Endothelial cell of umbilical vein (primary cell): ENCODE measurements around the gene MEF2A. TPM values are rescaled to one million over a fixed set of nuclear protein-coding genes. Genes with fewer than 3 reads are reported as not detected.
A peak's percentile ranks its signal among the peaks of the same experiment; 100 is the strongest.

Experiments used
- BruUV-seq: library from RNA; stranded (reverse); fragments of 400-500 nt; replicated peaks from 2 replicates; lab custom pipeline; 2021; lab: Mats Ljungman, UMichigan
- CTCF ChIA-PET: fragments of 300-600, 350-600 bp; sonication (Branson Sonifier 250); formaldehyde crosslinking; loops from one replicate; lab custom pipeline; 2021; ENCODE audit warnings: antibody characterized with exemption, inconsistent platforms; lab: Charles Lee
- POLR2A ChIA-PET: fragments of 300-600, 350-600 bp; sonication (Branson Sonifier 250); formaldehyde crosslinking; loops from one replicate; lab custom pipeline; 2021; ENCODE audit warnings: antibody characterized with exemption, inconsistent platforms; lab: Charles Lee
- DNase-seq: peaks from one replicate; pipeline ENCODE4 v3.0.0-alpha.2; 2011; ENCODE audit warnings: low read depth, low spot score
- FAIRE-seq: peaks from 2 replicates; lab custom pipeline; 2011; peaks lifted over from hg19 to GRCh38; lab: Jason Lieb, UNC
- H2AFZ ChIP-seq: 2 replicates; pipeline ENCODE4 v1.6.0; 2012; ENCODE audit warnings: low read depth, low read length, control low read depth, inconsistent platforms
- H3K27ac ChIP-seq: 2 replicates; pipeline ENCODE4 v1.5.1; 2011; ENCODE audit warnings: low read depth, mild to moderate bottlenecking, control low read depth, low read length, moderate library complexity; ENCODE audit not compliant: insufficient read depth
- H3K27me3 ChIP-seq, 2 experiments: 2 replicates each; pipeline versions ENCODE4 v1.6.0 to v1.6.1; 2011; ENCODE audit warnings: low read length in 2 of 2, mixed read lengths in 1 of 2; ENCODE audit not compliant: control insufficient read depth in 2 of 2, insufficient read depth in 2 of 2
- H3K36me3 ChIP-seq, 2 experiments: 2 replicates in 1 of 2; 3 replicates in 1 of 2; pipeline ENCODE4 v1.5.1; 2011; ENCODE audit warnings: low read length in 2 of 2, mild to moderate bottlenecking in 1 of 2, moderate library complexity in 1 of 2; ENCODE audit not compliant: control insufficient read depth in 2 of 2, insufficient read depth in 2 of 2; ENCODE audit errors: extremely low read depth in 1 of 2
- H3K4me1 ChIP-seq: 3 replicates; pipeline ENCODE4 v1.5.1; 2011; ENCODE audit warnings: mild to moderate bottlenecking, low read length; ENCODE audit not compliant: control insufficient read depth, insufficient read depth; ENCODE audit errors: extremely low read depth
- H3K4me2 ChIP-seq: 2 replicates; pipeline ENCODE4 v1.6.1; 2011; ENCODE audit warnings: low read length, control low read depth, mixed read lengths; ENCODE audit not compliant: insufficient read depth
- H3K4me3 ChIP-seq, 3 experiments: fragments of 200-600 bp in 1 of 3; sonication (generic), shearing (Covaris generic) in 1 of 3; replicated peaks in 1 of 3; 2 replicates each; pipeline ENCODE4 v1.5.1; 2011 to 2016; ENCODE audit warnings: control low read depth in 3 of 3, low read length in 3 of 3, mild to moderate bottlenecking in 2 of 3, inconsistent platforms in 1 of 3, low read depth in 1 of 3, moderate library complexity in 1 of 3; ENCODE audit not compliant: insufficient read depth in 1 of 3
- H3K79me2 ChIP-seq: 2 replicates; pipeline ENCODE4 v1.6.0; 2012; ENCODE audit warnings: low read length, inconsistent platforms; ENCODE audit not compliant: control insufficient read depth, insufficient read depth
- H3K9ac ChIP-seq: replicated peaks from 2 replicates; pipeline ENCODE3; 2011; ENCODE audit warnings: low read length, control low read depth; ENCODE audit not compliant: insufficient read depth; ENCODE audit errors: extremely low read depth
- H3K9me1 ChIP-seq: replicated peaks from 3 replicates; pipeline ENCODE4 v1.6.0; 2011; ENCODE audit warnings: mild to moderate bottlenecking, low read length; ENCODE audit not compliant: control insufficient read depth, insufficient read depth; ENCODE audit errors: extremely low read depth
- H3K9me3 ChIP-seq: replicated peaks from 2 replicates; pipeline ENCODE4 v1.5.1; 2012; ENCODE audit warnings: low read length, inconsistent platforms; ENCODE audit not compliant: control insufficient read depth, insufficient read depth
- H4K20me1 ChIP-seq: replicated peaks from 2 replicates; pipeline ENCODE3; 2011; ENCODE audit warnings: mild to moderate bottlenecking, low read length; ENCODE audit not compliant: control insufficient read depth, insufficient read depth; ENCODE audit errors: extremely low read depth
- CTCF ChIP-seq, 2 donors: IDR thresholded peaks; 1 replicate in 1 of 2; 2 replicates in 1 of 2; pipeline ENCODE4 v1.5.1; 2011; ENCODE audit warnings: low read length in 2 of 2, mild to moderate bottlenecking in 2 of 2, moderate library complexity in 2 of 2, control low read depth in 1 of 2, inconsistent platforms in 1 of 2, low read depth in 1 of 2; ENCODE audit not compliant: insufficient read depth in 1 of 2; ENCODE audit errors: extremely low read depth in 1 of 2
- EZH2 ChIP-seq: IDR thresholded peaks from 2 replicates; pipeline ENCODE4 v1.6.1; 2012; ENCODE audit warnings: borderline replicate concordance, low read depth, mild to moderate bottlenecking, moderate library complexity, low read length, inconsistent platforms; ENCODE audit not compliant: severe bottlenecking
- FOS ChIP-seq: IDR thresholded peaks from 2 replicates; pipeline ENCODE4 v1.6.1; 2011; ENCODE audit warnings: mild to moderate bottlenecking, low read length, moderate library complexity, borderline replicate concordance; ENCODE audit not compliant: insufficient read depth
- GATA2 ChIP-seq: IDR thresholded peaks from 2 replicates; pipeline ENCODE4 v1.7.0; 2011; ENCODE audit warnings: low read depth, mild to moderate bottlenecking, moderate library complexity, mixed read lengths, low read length; ENCODE audit not compliant: insufficient read length, insufficient read depth
- JUN ChIP-seq: IDR thresholded peaks from 2 replicates; pipeline ENCODE4 v1.6.1; 2011; ENCODE audit warnings: borderline replicate concordance, low read depth; ENCODE audit not compliant: insufficient read length, insufficient read depth
- MAX ChIP-seq: IDR thresholded peaks from 2 replicates; pipeline ENCODE4 v1.6.1; 2011; ENCODE audit not compliant: insufficient read depth, insufficient read length
- MYC ChIP-seq: IDR thresholded peaks from one replicate; pipeline ENCODE4 v1.6.1; 2011; ENCODE audit warnings: mild to moderate bottlenecking, low read depth, low read length
- POLR2A ChIP-seq: IDR thresholded peaks from 2 replicates; pipeline ENCODE4 v1.6.1; 2012; ENCODE audit warnings: low read depth, mild to moderate bottlenecking, control low read depth, low read length
- POLR2AphosphoS5 ChIP-seq: IDR thresholded peaks from 2 replicates; pipeline ENCODE4 v1.6.1; 2012; ENCODE audit warnings: low read depth, mild to moderate bottlenecking, control low read depth, low read length, moderate library complexity; ENCODE audit not compliant: insufficient read depth
- dilution Hi-C: fragments of 300-500 bp; cut with MboI; formaldehyde crosslinking; loops from one replicate; pipeline ENCODE4 v1.15.0; 2019; ENCODE audit warnings: low sequenced_read_pairs; ENCODE audit not compliant: extremely low pct_ligation_motif_present
- intact Hi-C: fragments of 100-400 bp; cut with micrococcal nuclease; formaldehyde crosslinking; loops from one replicate; pipeline ENCODE4 v1.10.0; 2022
- polyA plus RNA-seq, 4 experiments: library from polyadenylated mRNA; depleted of rRNA in 3 of 4; stranded (reverse) in 3 of 4; unstranded in 1 of 4; fragments of >200 nt; gene quantifications; 2 replicates each; pipeline versions ENCODE4 v1.2.1 to v1.2.3, GENCODE V29; 2011 to 2012; ENCODE audit warnings: missing spikeins in 1 of 4
- total RNA-seq: library from RNA; stranded (reverse); gene quantifications from 2 replicates; pipeline ENCODE4 v1.2.3, GENCODE V29; 2021

MEF2A gene
- total and polyA plus RNA-seq, 2 donors (not counting 3 experiments of a cell fraction or from before 2014, with no cell fraction given) = 38.0 to 45.3 TPM

GRCh38 chr15:99683000-99683670 is 117.4 kb downstream of the MEF2A start:
- BruUV-seq = TSS peak; percentile 82
- no peaks in the 10 kb centered on the region for H3K27me3 ChIP-seq
- intact Hi-C loops = loop anchor here (1.0 to 5.0 kb wide), 4 partner anchors 20 to 341 kb away; partner anchors contain the start of gene MEF2A
- no peaks in the 10 kb centered on the region for H3K9me3 ChIP-seq
- peak overlapping the region; percentile 14 for H2AFZ ChIP-seq
- H3K79me2 ChIP-seq = peaks cover 5% of the 10 kb centered on the region
- H4K20me1 ChIP-seq = no peaks in the 10 kb centered on the region
- H3K27ac ChIP-seq = peak overlapping the region; percentile 95
- FAIRE-seq (peak; percentile 70), DNase-seq (peak; percentile 93)
- ChIA-PET CTCF (interaction anchor here (0.6 to 3.2 kb wide), 10 partner anchors 14 to 410 kb away, joined by 3 to 56 read pairs (median 4); no protein-coding TSS in a partner anchor), POLR2A (no interaction called here)
- TF ChIP-seq POLR2AphosphoS5 (peak; percentile 62), MYC (no peak), EZH2 (no peak), FOS (peak; percentile 56), CTCF (IDR thresholded peaks at IDR 0.05; ENCODE audit: extremely low read depth in 1 of 2, insufficient read depth in 1 of 2, low read depth in 1 of 2, low read length in 2 of 2) (no peak), JUN (peak; percentile 86), MAX (no peak), GATA2 (peak; percentile 69), POLR2A (peak; percentile 40)
- H3K9ac ChIP-seq = peak overlapping the region; percentile 86
- H3K4me1 ChIP-seq = peaks cover 23% of the 10 kb centered on the region
- H3K36me3 ChIP-seq = peaks cover 0 to 3% of the 10 kb centered on the region in 2 experiments
- dilution Hi-C loops = no loop called here
- peak overlapping the region; percentile 88 for H3K4me2 ChIP-seq
- no peaks in the 10 kb centered on the region for H3K9me1 ChIP-seq
- peak overlapping the region in 1 of 3 experiments; percentile 41 for H3K4me3 ChIP-seq
